ENCODE data around the gene NAALADL2. TPM values are rescaled to one million over a fixed set of nuclear protein-coding genes. Genes with fewer than 3 reads are reported as not detected.
A peak's percentile ranks its signal among the peaks of the same experiment; 100 is the strongest.

The NAALADL2 gene
- total RNA-seq, 1 donor from 2014 or later, result 2.9 TPM

- DNase-seq (ENCODE audit: low read depth), result no peak
- H3K27me3 ChIP-seq (ENCODE audit: control insufficient read depth, insufficient read depth, low read length), result no peaks in the 10 kb centered on the region
- H3K36me3 ChIP-seq (ENCODE audit: control insufficient read depth, insufficient read depth, low read length), result no peaks in the 10 kb centered on the region
- H3K4me3 ChIP-seq (ENCODE audit: low read depth, low read length), result no peak overlapping the region
- no peak for TF ChIP-seq CTCF (IDR thresholded peaks at IDR 0.05; ENCODE audit: insufficient read depth, low read length, poor library complexity, severe bottlenecking)
Observed at GRCh38 chr3:174958671-174959328, 99.7 kb downstream of the NAALADL2 start.

- TF ChIP-seq CTCF (IDR thresholded peaks at IDR 0.05; ENCODE audit: insufficient read depth, low read length, poor library complexity, severe bottlenecking), result no peak
- H3K27me3 ChIP-seq (ENCODE audit: control insufficient read depth, insufficient read depth, low read length), result no peaks in the 10 kb centered on the region
- DNase-seq (ENCODE audit: low read depth), result no peak
- H3K4me3 ChIP-seq (ENCODE audit: low read depth, low read length), result no peak overlapping the region
- H3K36me3 ChIP-seq (ENCODE audit: control insufficient read depth, insufficient read depth, low read length), result no peaks in the 10 kb centered on the region
Observed at GRCh38 chr3:174959556-174960065, 100.5 kb downstream of the NAALADL2 start.

GRCh38 chr3:174960898-174961297 lies 101.8 kb downstream of the NAALADL2 start:
- no peak for TF ChIP-seq CTCF (IDR thresholded peaks at IDR 0.05; ENCODE audit: insufficient read depth, low read length, poor library complexity, severe bottlenecking)
- Histone ChIP-seq H3K4me3 (ENCODE audit: low read depth, low read length) (no peak overlapping the region), H3K27me3 (ENCODE audit: control insufficient read depth, insufficient read depth, low read length) (no peaks in the 10 kb centered on the region), H3K36me3 (ENCODE audit: control insufficient read depth, insufficient read depth, low read length) (no peaks in the 10 kb centered on the region)
- DNase-seq (ENCODE audit: low read depth), result no peak

- DNase-seq (ENCODE audit: low read depth), result peak; percentile 9
- Histone ChIP-seq H3K36me3 (ENCODE audit: control insufficient read depth, insufficient read depth, low read length) (no peaks in the 10 kb centered on the region), H3K4me3 (ENCODE audit: low read depth, low read length) (no peak overlapping the region), H3K27me3 (ENCODE audit: control insufficient read depth, insufficient read depth, low read length) (no peaks in the 10 kb centered on the region)
- no peak for TF ChIP-seq CTCF (IDR thresholded peaks at IDR 0.05; ENCODE audit: insufficient read depth, low read length, poor library complexity, severe bottlenecking)
Observed at GRCh38 chr3:174973465-174973864, 114.3 kb downstream of the NAALADL2 start.

GRCh38 chr3:174986685-174987084 lies 127.6 kb downstream of the NAALADL2 start:
- no peak overlapping the region for H3K4me3 ChIP-seq (ENCODE audit: low read depth, low read length)
- DNase-seq (ENCODE audit: low read depth), result no peak
- H3K36me3 ChIP-seq (ENCODE audit: control insufficient read depth, insufficient read depth, low read length), result no peaks in the 10 kb centered on the region
- TF ChIP-seq CTCF (IDR thresholded peaks at IDR 0.05; ENCODE audit: insufficient read depth, low read length, poor library complexity, severe bottlenecking), result no peak
- no peaks in the 10 kb centered on the region for H3K27me3 ChIP-seq (ENCODE audit: control insufficient read depth, insufficient read depth, low read length)

GRCh38 chr3:175001091-175001490 lies 142.0 kb downstream of the NAALADL2 start:
- Histone ChIP-seq H3K4me3 (ENCODE audit: low read depth, low read length) (no peak overlapping the region), H3K27me3 (ENCODE audit: control insufficient read depth, insufficient read depth, low read length) (no peaks in the 10 kb centered on the region), H3K36me3 (ENCODE audit: control insufficient read depth, insufficient read depth, low read length) (no peaks in the 10 kb centered on the region)
- no peak for DNase-seq (ENCODE audit: low read depth)
- TF ChIP-seq CTCF (IDR thresholded peaks at IDR 0.05; ENCODE audit: insufficient read depth, low read length, poor library complexity, severe bottlenecking), result no peak

Measured in kidney epithelial cell (primary cell).